ENCODE measurements around the gene PROZ. TPM values are rescaled to one million over a fixed set of nuclear protein-coding genes. Genes with fewer than 3 reads are reported as not detected.
A peak's percentile ranks its signal among the peaks of the same experiment; 100 is the strongest.

Gene PROZ
- total and polyA plus RNA-seq, 9 of the 15 experiments (the other 6 are each of a cell fraction or from before 2014, with no cell fraction given): not detected

DNA sequence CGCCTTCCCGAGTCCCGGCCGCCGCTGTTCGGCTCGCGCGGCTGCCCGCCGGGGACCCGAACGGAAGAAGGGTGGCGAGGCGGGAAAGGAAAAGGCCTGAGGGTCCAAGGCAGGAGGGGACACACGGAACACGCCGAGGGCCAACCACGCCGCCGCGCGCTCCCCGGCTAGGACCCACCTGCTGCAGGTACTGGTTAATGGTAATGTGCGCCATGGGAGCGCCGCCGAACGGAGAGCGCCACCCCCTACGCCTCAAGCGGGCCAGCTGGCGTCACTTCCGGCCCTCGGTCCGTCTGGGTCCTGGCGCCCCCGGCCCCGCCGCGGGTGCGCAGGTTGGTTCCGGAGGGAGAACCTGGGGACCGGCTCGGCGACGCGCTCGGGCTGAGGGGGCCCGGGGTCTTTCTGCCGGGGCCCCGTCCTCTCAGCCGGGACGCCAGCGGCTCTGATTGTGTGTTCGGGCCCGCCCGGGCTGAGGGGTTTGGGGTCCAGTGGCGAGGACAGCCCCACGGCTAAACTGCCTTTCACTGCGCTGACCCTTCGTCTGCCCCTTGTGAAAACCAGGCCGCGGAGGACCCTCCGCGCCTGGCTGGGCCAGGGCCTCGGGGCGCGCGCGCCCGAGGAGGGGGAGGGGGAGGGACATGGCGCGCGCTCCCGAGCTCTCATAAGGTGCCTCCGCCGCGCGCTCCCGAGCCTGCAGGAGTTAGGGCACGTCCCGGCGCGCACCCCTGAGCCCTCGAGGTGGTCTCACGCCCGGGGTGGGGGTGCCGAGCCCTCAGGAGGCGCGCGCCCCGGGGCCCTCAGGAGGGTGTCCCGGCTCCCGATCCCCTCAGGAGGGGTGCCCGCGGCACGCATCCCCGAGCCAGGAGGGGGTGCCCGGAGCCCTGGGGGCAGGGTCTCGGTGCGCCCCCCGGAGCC lies 50.2 kb downstream of the PROZ start, which contains the start of gene PCID2 (continued):
- TF ChIP-seq PHTF2 (CRISPR knock-in tag; IDR thresholded peaks at IDR 0.05): no peak
- TF ChIP-seq PRMT5 (CRISPR knock-in tag; IDR thresholded peaks at IDR 0.05): no peak
- TF ChIP-seq TSC22D4 (tag; IDR thresholded peaks at IDR 0.05): no peak
- TF ChIP-seq, protein P1, sequence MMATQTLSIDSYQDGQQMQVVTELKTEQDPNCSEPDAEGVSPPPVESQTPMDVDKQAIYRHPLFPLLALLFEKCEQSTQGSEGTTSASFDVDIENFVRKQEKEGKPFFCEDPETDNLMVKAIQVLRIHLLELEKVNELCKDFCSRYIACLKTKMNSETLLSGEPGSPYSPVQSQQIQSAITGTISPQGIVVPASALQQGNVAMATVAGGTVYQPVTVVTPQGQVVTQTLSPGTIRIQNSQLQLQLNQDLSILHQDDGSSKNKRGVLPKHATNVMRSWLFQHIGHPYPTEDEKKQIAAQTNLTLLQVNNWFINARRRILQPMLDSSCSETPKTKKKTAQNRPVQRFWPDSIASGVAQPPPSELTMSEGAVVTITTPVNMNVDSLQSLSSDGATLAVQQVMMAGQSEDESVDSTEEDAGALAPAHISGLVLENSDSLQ (IDR thresholded peaks at IDR 0.05): no peak
- TF ChIP-seq MCM3 (IDR thresholded peaks at IDR 0.05): no peak
- no peak for TF ChIP-seq ZNF76 (CRISPR knock-in tag; IDR thresholded peaks at IDR 0.05; ENCODE audit: borderline replicate concordance)
- no peak for TF ChIP-seq SETDB1 (IDR thresholded peaks at IDR 0.05; ENCODE audit: low read length)
- no peak for TF ChIP-seq POLR3G (IDR thresholded peaks at IDR 0.05; ENCODE audit: extremely low read depth, insufficient read length, insufficient replicate concordance)
- no peak for TF ChIP-seq ZNF274 (IDR thresholded peaks at IDR 0.05; ENCODE audit: borderline replicate concordance, low read depth, low read length)
- TF ChIP-seq ZNF354B (CRISPR knock-in tag; IDR thresholded peaks at IDR 0.05): no peak
- TF ChIP-seq, protein P2, sequence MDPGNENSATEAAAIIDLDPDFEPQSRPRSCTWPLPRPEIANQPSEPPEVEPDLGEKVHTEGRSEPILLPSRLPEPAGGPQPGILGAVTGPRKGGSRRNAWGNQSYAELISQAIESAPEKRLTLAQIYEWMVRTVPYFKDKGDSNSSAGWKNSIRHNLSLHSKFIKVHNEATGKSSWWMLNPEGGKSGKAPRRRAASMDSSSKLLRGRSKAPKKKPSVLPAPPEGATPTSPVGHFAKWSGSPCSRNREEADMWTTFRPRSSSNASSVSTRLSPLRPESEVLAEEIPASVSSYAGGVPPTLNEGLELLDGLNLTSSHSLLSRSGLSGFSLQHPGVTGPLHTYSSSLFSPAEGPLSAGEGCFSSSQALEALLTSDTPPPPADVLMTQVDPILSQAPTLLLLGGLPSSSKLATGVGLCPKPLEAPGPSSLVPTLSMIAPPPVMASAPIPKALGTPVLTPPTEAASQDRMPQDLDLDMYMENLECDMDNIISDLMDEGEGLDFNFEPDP (CRISPR knock-in tag; IDR thresholded peaks at IDR 0.05): no peak
- TF ChIP-seq, protein P3, sequence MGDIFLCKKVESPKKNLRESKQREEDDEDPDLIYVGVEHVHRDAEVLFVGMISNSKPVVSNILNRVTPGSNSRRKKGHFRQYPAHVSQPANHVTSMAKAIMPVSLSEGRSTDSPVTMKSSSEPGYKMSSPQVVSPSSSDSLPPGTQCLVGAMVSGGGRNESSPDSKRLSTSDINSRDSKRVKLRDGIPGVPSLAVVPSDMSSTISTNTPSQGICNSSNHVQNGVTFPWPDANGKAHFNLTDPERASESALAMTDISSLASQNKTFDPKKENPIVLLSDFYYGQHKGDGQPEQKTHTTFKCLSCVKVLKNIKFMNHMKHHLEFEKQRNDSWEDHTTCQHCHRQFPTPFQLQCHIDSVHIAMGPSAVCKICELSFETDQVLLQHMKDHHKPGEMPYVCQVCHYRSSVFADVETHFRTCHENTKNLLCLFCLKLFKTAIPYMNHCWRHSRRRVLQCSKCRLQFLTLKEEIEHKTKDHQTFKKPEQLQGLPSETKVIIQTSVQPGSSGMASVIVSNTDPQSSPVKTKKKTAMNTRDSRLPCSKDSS (IDR thresholded peaks at IDR 0.05; ENCODE audit: low read depth, partially characterized antibody): no peak
- peak; percentile 75; the same call in 1 of the 2 replicates for TF ChIP-seq SMAD4 (CRISPR knock-in tag; conservative IDR thresholded peaks at IDR 0.05)
- TF ChIP-seq, protein P4, sequence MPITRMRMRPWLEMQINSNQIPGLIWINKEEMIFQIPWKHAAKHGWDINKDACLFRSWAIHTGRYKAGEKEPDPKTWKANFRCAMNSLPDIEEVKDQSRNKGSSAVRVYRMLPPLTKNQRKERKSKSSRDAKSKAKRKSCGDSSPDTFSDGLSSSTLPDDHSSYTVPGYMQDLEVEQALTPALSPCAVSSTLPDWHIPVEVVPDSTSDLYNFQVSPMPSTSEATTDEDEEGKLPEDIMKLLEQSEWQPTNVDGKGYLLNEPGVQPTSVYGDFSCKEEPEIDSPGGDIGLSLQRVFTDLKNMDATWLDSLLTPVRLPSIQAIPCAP (CRISPR knock-in tag; IDR thresholded peaks at IDR 0.05; ENCODE audit: borderline replicate concordance): no peak
- no peak for TF ChIP-seq KHSRP (IDR thresholded peaks at IDR 0.05)
- TF ChIP-seq L3MBTL2 (IDR thresholded peaks at IDR 0.05): peak; percentile 56; the same call in 1 of the 2 replicates
- no peak for TF ChIP-seq ZFP36 (IDR thresholded peaks at IDR 0.05; ENCODE audit: low read depth, low read length, partially characterized antibody)
- TF ChIP-seq, protein P5, sequence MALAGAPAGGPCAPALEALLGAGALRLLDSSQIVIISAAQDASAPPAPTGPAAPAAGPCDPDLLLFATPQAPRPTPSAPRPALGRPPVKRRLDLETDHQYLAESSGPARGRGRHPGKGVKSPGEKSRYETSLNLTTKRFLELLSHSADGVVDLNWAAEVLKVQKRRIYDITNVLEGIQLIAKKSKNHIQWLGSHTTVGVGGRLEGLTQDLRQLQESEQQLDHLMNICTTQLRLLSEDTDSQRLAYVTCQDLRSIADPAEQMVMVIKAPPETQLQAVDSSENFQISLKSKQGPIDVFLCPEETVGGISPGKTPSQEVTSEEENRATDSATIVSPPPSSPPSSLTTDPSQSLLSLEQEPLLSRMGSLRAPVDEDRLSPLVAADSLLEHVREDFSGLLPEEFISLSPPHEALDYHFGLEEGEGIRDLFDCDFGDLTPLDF (CRISPR knock-in tag; IDR thresholded peaks at IDR 0.05): 0 out of 2 replicates have a peak, but pooled peaks have one; percentile 64
- no peak for TF ChIP-seq DDX20 (tag; IDR thresholded peaks at IDR 0.05; ENCODE audit: low read depth)
- TF ChIP-seq, protein P6, sequence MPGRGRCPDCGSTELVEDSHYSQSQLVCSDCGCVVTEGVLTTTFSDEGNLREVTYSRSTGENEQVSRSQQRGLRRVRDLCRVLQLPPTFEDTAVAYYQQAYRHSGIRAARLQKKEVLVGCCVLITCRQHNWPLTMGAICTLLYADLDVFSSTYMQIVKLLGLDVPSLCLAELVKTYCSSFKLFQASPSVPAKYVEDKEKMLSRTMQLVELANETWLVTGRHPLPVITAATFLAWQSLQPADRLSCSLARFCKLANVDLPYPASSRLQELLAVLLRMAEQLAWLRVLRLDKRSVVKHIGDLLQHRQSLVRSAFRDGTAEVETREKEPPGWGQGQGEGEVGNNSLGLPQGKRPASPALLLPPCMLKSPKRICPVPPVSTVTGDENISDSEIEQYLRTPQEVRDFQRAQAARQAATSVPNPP (IDR thresholded peaks at IDR 0.05; ENCODE audit: borderline replicate concordance, insufficient read depth, insufficient read length): no peak
- TF ChIP-seq HDAC2 (IDR thresholded peaks at IDR 0.05): no peak

Data from K562 (cell line).